ENCODE results near the gene ANKRD49. TPM values are rescaled to one million over a fixed set of nuclear protein-coding genes. Genes with fewer than 3 reads are reported as not detected.

Gene ANKRD49
- total RNA-seq, 6 experiments from 2014 or later, result 4.4 to 6.6 (median 5.1) TPM

- no peaks in the 10 kb centered on the region for H3K27me3 ChIP-seq
- H3K4me3 ChIP-seq, result no peak overlapping the region
- 33% methylated on average over 1 of the region's 1 CpG for WGBS (ENCODE audit: insufficient coverage, low coverage, low lambda C conversion rate, missing lambda C conversion rate)
- no peaks in the 10 kb centered on the region for H3K4me1 ChIP-seq
- no peaks in the 10 kb centered on the region for H3K9me3 ChIP-seq
- H3K27ac ChIP-seq, result no peak overlapping the region
- H3K36me3 ChIP-seq, result no peaks in the 10 kb centered on the region
- DNase-seq (no peak), ATAC-seq (no peak)
- TF ChIP-seq POLR2A (IDR thresholded peaks at IDR 0.05) (no peak), CTCF (IDR thresholded peaks at IDR 0.05) (no peak)
- intact Hi-C loops (cut with DNase I), result no loop called here
These were observed 45.6 kb downstream of the ANKRD49 start for GRCh38 chr11:94539420-94539819.

- H3K4me1 ChIP-seq, result no peaks in the 10 kb centered on the region
- no peaks in the 10 kb centered on the region for H3K9me3 ChIP-seq
- 3% methylated on average over 33 of the region's 109 CpGs for WGBS (ENCODE audit: insufficient coverage, low coverage, low lambda C conversion rate, missing lambda C conversion rate)
- H3K36me3 ChIP-seq, result no peaks in the 10 kb centered on the region
- peak; percentile 92 to 93 (median 93) for DNase-seq
- TF ChIP-seq CTCF (IDR thresholded peaks at IDR 0.05) (no peak), POLR2A (IDR thresholded peaks at IDR 0.05) (peak; percentile 86)
- peak within 1 kb of the TSS; percentile 61 to 73 (median 65) for H3K4me3 ChIP-seq
- peak within 1 kb of the TSS; percentile 86 to 95 (median 88) for H3K27ac ChIP-seq
- ATAC-seq, result peak; percentile 94 to 97 (median 95)
- intact Hi-C loops (cut with DNase I), result no loop called here
- no peaks in the 10 kb centered on the region for H3K27me3 ChIP-seq
These were observed 50.2 kb downstream of the ANKRD49 start, which contains the start of gene FUT4 for GRCh38 chr11:94543695-94544645. FUT4 (plus strand) TSS chr11:94543921; CDS start chr11:94544134, 213 bp downstream.

- Histone ChIP-seq H3K27me3 (no peaks in the 10 kb centered on the region), H3K9me3 (no peaks in the 10 kb centered on the region), H3K36me3 (no peaks in the 10 kb centered on the region), H3K27ac (peak overlapping the region; percentile 86 to 95 (median 88)), H3K4me3 (peak overlapping the region; percentile 61 to 73 (median 65)), H3K4me1 (no peaks in the 10 kb centered on the region)
- intact Hi-C loops (cut with DNase I), result no loop called here
- no peak for TF ChIP-seq POLR2A (IDR thresholded peaks at IDR 0.05)
- no peak for TF ChIP-seq CTCF (IDR thresholded peaks at IDR 0.05)
- WGBS (ENCODE audit: insufficient coverage, low coverage, low lambda C conversion rate, missing lambda C conversion rate), result 63% methylated on average over 7 of the region's 59 CpGs
- ATAC-seq, result peak in 1 of 4 donors; percentile 1
- peak; percentile 41 to 70 (median 55) for DNase-seq
These were observed 51.0 kb downstream of the ANKRD49 start for GRCh38 chr11:94544646-94545263.

- no peaks in the 10 kb centered on the region for H3K36me3 ChIP-seq
- 61% methylated on average over 20 of the region's 54 CpGs for WGBS (ENCODE audit: insufficient coverage, low coverage, low lambda C conversion rate, missing lambda C conversion rate)
- H3K4me3 ChIP-seq, result peak overlapping the region; percentile 61 to 73 (median 65)
- ATAC-seq (no peak), DNase-seq (peak; percentile 27 to 63 (median 51))
- intact Hi-C loops (cut with DNase I), result no loop called here
- TF ChIP-seq CTCF (IDR thresholded peaks at IDR 0.05), result no peak
- TF ChIP-seq POLR2A (IDR thresholded peaks at IDR 0.05), result no peak
- H3K27me3 ChIP-seq, result no peaks in the 10 kb centered on the region
- peak overlapping the region in 1 of 3 donors; percentile 88 for H3K27ac ChIP-seq
- H3K4me1 ChIP-seq, result no peaks in the 10 kb centered on the region
- no peaks in the 10 kb centered on the region for H3K9me3 ChIP-seq
These were observed 51.7 kb downstream of the ANKRD49 start for GRCh38 chr11:94545264-94546161.
